HG03520 (cell line): ENCODE measurements around the gene TCTN3.
"Not testable (repeated sequence)": the region's sequence is repeated elsewhere in the genome, so short reads cannot be mapped to it uniquely, and the experiment has no call there.

Experiments
- ATAC-seq: cut with Tn5 transposase; IDR thresholded peaks from one replicate; pipeline ENCODE4 v1.9.1; 2021; ENCODE audit warnings: mild to moderate bottlenecking, moderate library complexity; ENCODE audit not compliant: unreplicated experiment

Gene TCTN3

DNA sequence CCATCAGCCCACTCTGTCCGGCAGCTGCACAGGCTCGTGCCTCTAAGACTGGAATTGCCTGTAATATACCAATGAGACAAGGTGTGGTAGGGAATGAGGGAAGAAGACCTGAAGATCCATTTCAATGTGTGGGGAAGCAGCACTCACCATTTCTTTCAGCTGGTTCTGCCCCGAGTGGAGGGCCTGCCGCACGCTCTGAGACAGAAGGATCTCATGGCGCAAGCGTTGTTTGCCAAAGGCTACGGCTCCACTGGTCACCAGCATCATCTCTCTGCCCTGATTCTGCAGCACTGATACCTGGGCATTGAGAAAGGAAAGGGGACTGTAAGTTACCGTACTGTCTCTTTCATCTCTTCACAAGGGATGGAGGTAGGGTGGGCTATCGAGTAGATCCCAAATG lies 56.6 kb downstream of the TCTN3 start:
- ATAC-seq, result no peak

DNA sequence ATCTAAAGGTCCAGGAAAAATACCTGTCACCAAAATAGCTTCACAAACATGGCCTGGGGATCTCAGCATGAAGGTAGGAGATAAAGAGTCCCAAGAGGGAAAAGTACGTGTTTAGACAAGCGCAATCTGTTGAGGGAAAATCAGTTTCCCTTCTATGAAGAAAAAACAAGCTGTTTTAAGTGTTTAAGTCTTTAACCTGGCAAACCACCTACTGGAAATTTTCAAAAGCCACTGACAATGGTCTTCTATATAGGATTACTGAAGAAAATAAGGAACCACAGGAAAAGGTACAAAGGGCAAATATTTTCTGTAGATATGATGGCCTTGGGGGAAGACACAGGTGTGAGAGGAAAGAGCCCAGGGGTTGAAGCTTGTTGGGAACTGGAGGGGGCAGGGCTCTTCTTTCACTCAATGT lies 58.4 kb downstream of the TCTN3 start:
- no peak for ATAC-seq

DNA sequence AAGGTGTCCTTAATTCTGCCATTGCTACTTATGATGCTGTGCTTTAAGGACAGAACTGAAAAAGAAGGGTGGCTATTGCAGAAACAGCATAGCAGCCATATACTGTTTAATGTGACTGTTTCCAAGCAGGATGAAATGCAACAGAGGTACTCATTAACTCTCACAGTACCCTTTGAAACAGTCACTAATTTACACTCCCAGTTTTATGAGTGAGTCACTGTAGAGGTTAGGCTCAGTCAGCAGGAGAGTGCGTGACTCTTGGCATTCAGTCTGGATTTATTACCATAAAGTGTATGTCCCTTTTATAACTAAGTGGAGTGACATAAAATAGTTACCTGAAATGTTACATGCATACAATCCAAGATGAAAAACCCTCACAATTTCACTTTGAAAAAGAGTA lies 64.9 kb downstream of the TCTN3 start:
- no peak for ATAC-seq

DNA sequence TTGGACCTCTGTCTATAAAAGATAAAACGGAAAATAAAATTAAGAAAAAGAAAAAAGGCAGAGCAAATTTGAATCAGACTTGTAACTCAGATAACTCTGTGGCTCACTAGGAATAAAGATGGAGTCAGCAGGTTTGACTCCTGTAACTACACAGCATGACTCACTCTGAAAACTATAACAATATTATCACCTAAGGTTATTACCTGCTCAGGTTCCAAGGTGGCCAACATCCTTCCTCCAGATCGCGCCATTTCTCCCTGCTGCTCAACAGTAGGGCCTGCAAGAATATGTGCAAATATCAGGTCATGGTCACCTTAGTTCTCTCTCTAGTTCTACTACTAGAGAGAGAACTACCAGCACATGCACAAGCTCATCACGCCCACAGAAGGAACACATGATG lies 67.2 kb downstream of the TCTN3 start:
- no peak for ATAC-seq

DNA sequence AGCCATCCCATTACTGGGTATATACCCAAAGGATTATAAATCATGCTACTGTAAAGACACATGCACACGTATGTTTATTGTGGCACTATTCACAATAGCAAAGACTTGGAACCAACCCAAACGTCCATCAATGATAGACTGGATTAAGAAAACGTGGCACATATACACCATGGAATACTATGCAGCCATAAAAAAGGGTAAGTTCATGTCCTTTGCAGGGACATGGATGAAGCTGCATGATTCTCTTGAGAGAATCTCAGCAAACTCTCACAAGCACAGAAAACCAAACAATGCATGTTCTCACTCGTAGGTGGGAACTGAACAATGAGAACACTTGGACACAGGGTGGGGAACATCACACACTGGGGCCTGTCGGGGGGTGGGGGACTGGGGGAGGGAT lies 73.3 kb downstream of the TCTN3 start:
- ATAC-seq, result not testable (repeated sequence)

DNA sequence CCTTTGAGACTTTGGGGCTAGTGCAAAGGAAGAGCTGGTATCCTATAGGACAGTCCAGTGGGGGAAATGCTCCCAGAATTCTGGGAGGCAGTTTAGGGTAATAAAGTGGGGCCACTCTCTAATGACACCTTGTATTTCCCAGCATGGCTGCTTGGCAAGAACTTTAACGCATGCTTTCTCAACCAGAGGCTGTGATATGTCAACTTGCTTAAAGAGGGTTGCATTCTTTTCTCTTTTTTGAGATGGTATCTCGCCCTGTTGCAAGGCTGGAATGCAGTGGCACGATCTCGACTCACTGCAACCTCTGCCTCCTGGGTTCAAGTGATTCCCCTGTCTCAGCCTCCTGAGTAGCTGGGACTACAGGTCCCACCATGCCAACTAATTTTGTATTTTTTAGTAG lies 75.6 kb downstream of the TCTN3 start:
- no peak for ATAC-seq

DNA sequence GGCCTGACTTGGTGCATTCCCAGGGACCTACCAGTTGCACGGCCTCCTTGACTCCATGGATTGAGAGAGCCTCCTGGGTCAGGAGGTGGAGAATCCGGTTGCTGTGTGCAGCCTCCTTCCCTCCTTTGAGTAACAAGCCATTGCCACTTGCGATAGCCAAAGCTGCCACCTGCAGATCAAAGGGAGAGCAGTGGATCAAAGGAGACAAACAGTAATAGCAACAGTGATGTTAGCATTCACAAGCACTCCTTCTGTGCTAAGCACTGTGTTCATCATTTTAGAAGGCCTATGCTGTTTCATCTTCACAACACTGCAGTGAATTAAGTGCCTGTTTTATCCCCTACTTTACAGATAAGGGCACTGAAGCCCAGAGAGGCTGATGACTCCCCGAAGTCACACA lies 77.3 kb downstream of the TCTN3 start:
- no peak for ATAC-seq
